HG03196 (cell line): ENCODE results near the gene C16orf90.

Experiments used
- ATAC-seq: cut with Tn5 transposase; IDR thresholded peaks from one replicate; pipeline ENCODE4 v1.9.1; 2021; ENCODE audit not compliant: unreplicated experiment

Gene C16orf90

GRCh38 chr16:3467921-3468320, 27.4 kb downstream of the C16orf90 start:
- no peak for ATAC-seq

GRCh38 chr16:3467182-3467581, 28.1 kb downstream of the C16orf90 start:
- no peak for ATAC-seq

- no peak for ATAC-seq
Observed at GRCh38 chr16:3465911-3466584, 29.2 kb downstream of the C16orf90 start.

- ATAC-seq, result no peak
Observed at GRCh38 chr16:3465301-3465700, 30.0 kb downstream of the C16orf90 start.

GRCh38 chr16:3461151-3461550, 34.1 kb downstream of the C16orf90 start:
- no peak for ATAC-seq

GRCh38 chr16:3460585-3460984, 34.7 kb downstream of the C16orf90 start:
- no peak for ATAC-seq

GRCh38 chr16:3460121-3460520, 35.2 kb downstream of the C16orf90 start:
- no peak for ATAC-seq

GRCh38 chr16:3459401-3460090, 35.7 kb downstream of the C16orf90 start:
- ATAC-seq, result no peak

GRCh38 chr16:3458852-3459361, 36.4 kb downstream of the C16orf90 start:
- no peak for ATAC-seq

GRCh38 chr16:3458278-3458851, 36.9 kb downstream of the C16orf90 start:
- peak; percentile 17 for ATAC-seq

GRCh38 chr16:3457434-3458252, 37.6 kb downstream of the C16orf90 start:
- peak; percentile 77 for ATAC-seq

- no peak for ATAC-seq
Observed at GRCh38 chr16:3454631-3455147, 40.6 kb downstream of the C16orf90 start.

GRCh38 chr16:3454093-3454492, 41.2 kb downstream of the C16orf90 start:
- ATAC-seq, result no peak

- ATAC-seq, result peak; percentile 27
Observed at GRCh38 chr16:3444032-3444388, 51.3 kb downstream of the C16orf90 start.
